ENCODE data around the gene HTRA3. TPM values are rescaled to one million over a fixed set of nuclear protein-coding genes. Genes with fewer than 3 reads are reported as not detected.

Gene HTRA3
- total and polyA plus RNA-seq, 2 of the 4 experiments (the other 2 are of a cell fraction), result 1.3 to 9.5 TPM

DNA sequence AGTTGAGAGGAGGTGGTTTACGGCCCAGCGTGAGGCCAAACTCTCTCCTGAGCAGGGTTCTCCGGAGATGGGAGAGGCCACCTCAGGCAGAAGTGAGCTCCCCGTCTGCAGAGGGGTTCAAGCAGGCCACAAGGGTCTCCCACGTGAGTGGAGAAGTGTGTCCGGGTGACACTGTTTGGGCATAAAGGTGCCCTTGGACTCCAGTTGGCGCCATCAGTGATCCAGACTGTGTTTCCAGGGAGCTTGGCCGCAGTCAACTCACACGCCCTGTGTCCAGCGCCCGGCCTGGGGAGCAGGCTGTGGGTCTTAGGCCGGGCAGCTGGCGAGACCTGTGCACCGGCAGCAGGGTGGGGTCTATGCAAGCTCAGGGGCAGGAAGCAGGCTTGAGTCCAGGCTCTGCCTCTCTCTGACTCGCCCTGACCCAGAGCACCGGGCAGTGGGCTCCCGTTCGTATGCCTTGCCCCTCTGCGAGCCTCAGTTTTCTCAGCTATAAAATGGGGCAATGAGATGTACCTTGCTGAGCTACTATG, 24.6 kb upstream of the HTRA3 start (continued):
- TF ChIP-seq FOS (IDR thresholded peaks at IDR 0.05; ENCODE audit: low read depth, low read length), result no peak
- no peak for TF ChIP-seq NFE2L2 (IDR thresholded peaks at IDR 0.05; ENCODE audit: low read depth, low read length)
- no peak for TF ChIP-seq MXI1 (IDR thresholded peaks at IDR 0.05; ENCODE audit: borderline replicate concordance, low read depth, low read length)
- TF ChIP-seq SMC3 (IDR thresholded peaks at IDR 0.05; ENCODE audit: low read depth, low read length), result no peak

- ChIA-PET POLR2A (ENCODE audit: unreplicated experiment) (no interaction called here), CTCF (interaction anchor here (0.6 to 1.0 kb wide), 2 partner anchors 70 to 88 kb away, joined by 3 to 4 read pairs; no protein-coding TSS in a partner anchor)
- no peaks in the 10 kb centered on the region for H3K36me3 ChIP-seq (ENCODE audit: control insufficient read depth, insufficient read depth, low read length)
- H4K8ac ChIP-seq (ENCODE audit: low read depth in 2 of 2, low read length in 2 of 2), result no peak overlapping the region
- H3K4me1 ChIP-seq (ENCODE audit: control insufficient read depth, insufficient read depth, low read length), result peaks cover 9% of the 10 kb centered on the region
- no peak overlapping the region for H3K18ac ChIP-seq (ENCODE audit: low read depth, low read length)
- no peak overlapping the region for H2BK120ac ChIP-seq (ENCODE audit: low read depth, low read length)
- H2BK5ac ChIP-seq (ENCODE audit: low read depth, low read length, poor library complexity, severe bottlenecking), result no peak overlapping the region
- no peak overlapping the region for H3K14ac ChIP-seq (replicated peaks; ENCODE audit: low read depth, low read length)
- no peaks in the 10 kb centered on the region for H3K79me1 ChIP-seq (ENCODE audit: low read depth in 1 of 2, low read length in 2 of 2)
- DNase-seq (no peak), ATAC-seq (ENCODE audit: low read depth) (no peak)
- no peaks in the 10 kb centered on the region; the same call in 1 of the 2 replicates for H4K20me1 ChIP-seq (ENCODE audit: insufficient read depth, low read length)
- H4K5ac ChIP-seq (ENCODE audit: low read depth, low read length), result no peak overlapping the region
- BruUV-seq (replicated peaks), result no TSS peak
- no peaks in the 10 kb centered on the region; the same call in 1 of the 2 replicates for H3K9me3 ChIP-seq (ENCODE audit: control insufficient read depth, insufficient read depth, low read length)
- H3K4ac ChIP-seq (ENCODE audit: low read depth, low read length), result no peak overlapping the region
- 82% methylated on average over 22 of the region's 31 CpGs; no CpG with 5 or more reads in 1 of the 2 experiments for WGBS, 2 experiments (ENCODE audit: extremely low coverage in 2 of 2, insufficient read length in 1 of 2)
- no peak overlapping the region for H3K23ac ChIP-seq (ENCODE audit: low read depth, low read length)
- no peak overlapping the region for H2AK9ac ChIP-seq (replicated peaks; ENCODE audit: low read depth, low read length, poor library complexity)
- H3K27ac ChIP-seq (ENCODE audit: insufficient read depth, low read length), result no peak overlapping the region
- no peaks in the 10 kb centered on the region for H3K9me1 ChIP-seq (ENCODE audit: insufficient read depth, low read length)
- no peak overlapping the region for H3K9ac ChIP-seq (ENCODE audit: low read depth, low read length)
- dilution Hi-C loops (cut with HindIII; ENCODE audit: low sequenced_read_pairs, unreplicated experiment) (no loop called here), in situ Hi-C loops (cut with MboI; ENCODE audit: low sequenced_read_pairs) (no loop called here), intact Hi-C loops (cut with micrococcal nuclease) (no loop called here)
- peaks cover 3% of the 10 kb centered on the region; the same call in 1 of the 2 replicates for H3K27me3 ChIP-seq (ENCODE audit: control insufficient read depth, insufficient read depth, low read length)
- no peak overlapping the region for H3K56ac ChIP-seq (ENCODE audit: extremely low read depth, insufficient read depth, low read length)
- no peak overlapping the region for H2AK5ac ChIP-seq (ENCODE audit: low read depth, low read length)
- H2AFZ ChIP-seq (replicated peaks; ENCODE audit: low read length, poor library complexity), result no peak overlapping the region
- no peak overlapping the region for H4K91ac ChIP-seq (ENCODE audit: insufficient read depth, low read depth, low read length)
- no peak overlapping the region for H2BK15ac ChIP-seq (ENCODE audit: low read depth, low read length)
- no peak overlapping the region for H3K4me2 ChIP-seq (ENCODE audit: low read depth, low read length)
- no peak overlapping the region for H3K4me3 ChIP-seq (ENCODE audit: insufficient read depth, low read depth, low read length)
- H2BK20ac ChIP-seq (ENCODE audit: low read depth, low read length), result no peak overlapping the region
- TF ChIP-seq, protein P1, sequence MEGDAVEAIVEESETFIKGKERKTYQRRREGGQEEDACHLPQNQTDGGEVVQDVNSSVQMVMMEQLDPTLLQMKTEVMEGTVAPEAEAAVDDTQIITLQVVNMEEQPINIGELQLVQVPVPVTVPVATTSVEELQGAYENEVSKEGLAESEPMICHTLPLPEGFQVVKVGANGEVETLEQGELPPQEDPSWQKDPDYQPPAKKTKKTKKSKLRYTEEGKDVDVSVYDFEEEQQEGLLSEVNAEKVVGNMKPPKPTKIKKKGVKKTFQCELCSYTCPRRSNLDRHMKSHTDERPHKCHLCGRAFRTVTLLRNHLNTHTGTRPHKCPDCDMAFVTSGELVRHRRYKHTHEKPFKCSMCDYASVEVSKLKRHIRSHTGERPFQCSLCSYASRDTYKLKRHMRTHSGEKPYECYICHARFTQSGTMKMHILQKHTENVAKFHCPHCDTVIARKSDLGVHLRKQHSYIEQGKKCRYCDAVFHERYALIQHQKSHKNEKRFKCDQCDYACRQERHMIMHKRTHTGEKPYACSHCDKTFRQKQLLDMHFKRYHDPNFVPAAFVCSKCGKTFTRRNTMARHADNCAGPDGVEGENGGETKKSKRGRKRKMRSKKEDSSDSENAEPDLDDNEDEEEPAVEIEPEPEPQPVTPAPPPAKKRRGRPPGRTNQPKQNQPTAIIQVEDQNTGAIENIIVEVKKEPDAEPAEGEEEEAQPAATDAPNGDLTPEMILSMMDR (conservative IDR thresholded peaks at IDR 0.05; ENCODE audit: low read depth, low read length), result no peak
- TF ChIP-seq POLR2A (IDR thresholded peaks at IDR 0.05; ENCODE audit: low read depth, low read length), result no peak
- TF ChIP-seq MXI1 (IDR thresholded peaks at IDR 0.05; ENCODE audit: borderline replicate concordance, low read depth, low read length), result no peak
- no peak for TF ChIP-seq ELK1 (IDR thresholded peaks at IDR 0.05; ENCODE audit: borderline replicate concordance, low read depth, low read length)
- no peak for TF ChIP-seq NFE2L2 (IDR thresholded peaks at IDR 0.05; ENCODE audit: low read depth, low read length)
- no peak for TF ChIP-seq SMC3 (IDR thresholded peaks at IDR 0.05; ENCODE audit: low read depth, low read length)
- no peak for TF ChIP-seq BHLHE40 (IDR thresholded peaks at IDR 0.05; ENCODE audit: low read depth, low read length)
- TF ChIP-seq USF2 (IDR thresholded peaks at IDR 0.05; ENCODE audit: low read depth, low read length), result no peak
- TF ChIP-seq RAD21 (IDR thresholded peaks at IDR 0.05; ENCODE audit: low read length), result no peak
Measured at GRCh38 chr4:8245884-8246833, 23.4 kb upstream of the HTRA3 start.

All from IMR-90 (cell line).